Small intestine (tissue), 7 donors: ENCODE data around the gene ALPL. TPM values are rescaled to one million over a fixed set of nuclear protein-coding genes. Genes with fewer than 3 reads are reported as not detected.
A peak's percentile ranks its signal among the peaks of the same experiment; 100 is the strongest.

Experiments
- DNase-seq, 2 donors: peaks; one replicate each; pipeline versions ENCODE4 v3.0.0 to v3.0.0-alpha.2; 2013
- FAIRE-seq: peaks from 2 replicates; lab custom pipeline; 2012; peaks lifted over from hg19 to GRCh38; lab: Jason Lieb, UNC
- H3K27ac ChIP-seq, 3 donors: one replicate each; pipeline ENCODE4 v1.5.1; 2013; ENCODE audit warnings: low read length in 2 of 3, mild to moderate bottlenecking in 2 of 3, control low read depth in 1 of 3, inconsistent platforms in 1 of 3, low read depth in 1 of 3, moderate library complexity in 1 of 3
- H3K27me3 ChIP-seq, 3 donors: one replicate each; pipeline ENCODE4 v1.6.1; 2013; ENCODE audit warnings: low read length in 3 of 3, inconsistent platforms in 1 of 3; ENCODE audit not compliant: control insufficient read depth in 3 of 3, insufficient read depth in 3 of 3
- H3K36me3 ChIP-seq, 3 donors: one replicate each; pipeline ENCODE4 v1.6.1; 2013; ENCODE audit warnings: low read length in 3 of 3, inconsistent platforms in 1 of 3, low read depth in 1 of 3, mild to moderate bottlenecking in 1 of 3, moderate library complexity in 1 of 3; ENCODE audit not compliant: control insufficient read depth in 3 of 3, insufficient read depth in 2 of 3
- H3K4me1 ChIP-seq, 3 donors: one replicate each; pipeline ENCODE4 v1.6.1; 2013; ENCODE audit warnings: low read length in 2 of 3, inconsistent platforms in 1 of 3, low read depth in 1 of 3, mild to moderate bottlenecking in 1 of 3, moderate library complexity in 1 of 3; ENCODE audit not compliant: control insufficient read depth in 3 of 3, insufficient read depth in 2 of 3
- H3K4me3 ChIP-seq, 3 donors: one replicate each; pipeline ENCODE4 v1.5.1; 2013; ENCODE audit warnings: low read length in 3 of 3, control low read depth in 1 of 3, inconsistent platforms in 1 of 3, low read depth in 1 of 3, mild to moderate bottlenecking in 1 of 3, moderate library complexity in 1 of 3
- H3K9me3 ChIP-seq, 2 donors: one replicate each; pipeline ENCODE4 v1.6.1; 2013; ENCODE audit warnings: low read depth in 1 of 2, low read length in 1 of 2; ENCODE audit not compliant: control insufficient read depth in 2 of 2, insufficient read depth in 1 of 2
- WGBS, 3 donors: extraction: QIAGEN DNeasy Blood & Tissue Kit; methylation state at CpG; one replicate each; pipeline ENCODE4 v1.1.7; 2013; 5-methylcytosine and 5-hydroxymethylcytosine counted together
- polyA plus RNA-seq, 4 donors: library from polyadenylated mRNA; stranded (reverse) in 3 of 4; unstranded in 1 of 4; fragments of 200-250 nt in 3 of 4; fragments of 120-200 nt in 1 of 4; gene quantifications; one replicate each; pipeline versions ENCODE4 v1.2.1 to v1.2.3, GENCODE V29; 2013
- donor health status: healthy with polysubstance abuse.
- donor health status: control.
- donor health status: control.
- donor health status: Bipolar disorder and iron deficiency.
- donor health status: healthy.

ALPL gene
- polyA plus RNA-seq, 4 donors = 0.89 to 3.0 (median 2.0) TPM

DNA sequence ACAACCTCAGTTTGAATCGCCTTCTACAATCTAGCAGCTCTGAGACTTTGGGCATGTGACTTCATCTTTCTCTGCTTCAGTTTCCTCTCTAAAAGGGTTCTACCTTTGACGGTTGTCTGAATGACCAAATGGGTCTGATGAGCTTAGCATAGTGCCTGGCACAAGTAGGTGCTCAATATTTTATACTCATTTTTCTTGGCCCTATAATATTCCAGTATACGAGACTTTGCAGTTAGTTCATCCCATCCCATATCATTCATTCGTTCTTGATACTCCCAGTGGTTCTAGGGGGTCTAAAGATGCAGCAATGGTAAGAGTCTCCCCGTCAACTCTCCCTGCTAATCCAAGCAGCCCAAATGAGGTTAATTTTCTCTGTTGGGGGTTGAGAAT, 67.6 kb downstream of the ALPL start:
- Histone ChIP-seq H3K4me3 (no peak overlapping the region), H3K4me1 (peaks cover 0 to 6% (median 0%) of the 10 kb centered on the region in 3 donors), H3K9me3 (peaks cover 0 to 13% of the 10 kb centered on the region in 2 donors), H3K27ac (no peak overlapping the region), H3K36me3 (no peaks in the 10 kb centered on the region), H3K27me3 (peaks cover 0 to 3% (median 0%) of the 10 kb centered on the region in 3 donors)
- no peak for DNase-seq
- WGBS, 3 donors = 82 to 90% (median 90%) methylated on average over 5 of the region's 5 CpGs
- no peak for FAIRE-seq

DNA sequence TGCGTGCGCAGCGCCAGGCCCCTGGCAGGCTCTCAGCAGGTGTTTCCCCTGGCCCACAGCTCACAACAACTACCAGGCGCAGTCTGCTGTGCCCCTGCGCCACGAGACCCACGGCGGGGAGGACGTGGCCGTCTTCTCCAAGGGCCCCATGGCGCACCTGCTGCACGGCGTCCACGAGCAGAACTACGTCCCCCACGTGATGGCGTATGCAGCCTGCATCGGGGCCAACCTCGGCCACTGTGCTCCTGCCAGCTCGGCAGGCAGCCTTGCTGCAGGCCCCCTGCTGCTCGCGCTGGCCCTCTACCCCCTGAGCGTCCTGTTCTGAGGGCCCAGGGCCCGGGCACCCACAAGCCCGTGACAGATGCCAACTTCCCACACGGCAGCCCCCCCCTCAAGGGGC, 68.1 kb downstream of the ALPL start:
- Histone ChIP-seq H3K4me3 (no peak overlapping the region), H3K27ac (no peak overlapping the region), H3K36me3 (no peaks in the 10 kb centered on the region), H3K9me3 (peaks cover 0 to 8% of the 10 kb centered on the region in 2 donors), H3K27me3 (peaks cover 0 to 3% (median 0%) of the 10 kb centered on the region in 3 donors), H3K4me1 (peaks cover 0 to 6% (median 0%) of the 10 kb centered on the region in 3 donors)
- FAIRE-seq = no peak
- DNase-seq = no peak
- WGBS, 3 donors = 89 to 90% (median 89%) methylated on average over 26 of the region's 26 CpGs

DNA sequence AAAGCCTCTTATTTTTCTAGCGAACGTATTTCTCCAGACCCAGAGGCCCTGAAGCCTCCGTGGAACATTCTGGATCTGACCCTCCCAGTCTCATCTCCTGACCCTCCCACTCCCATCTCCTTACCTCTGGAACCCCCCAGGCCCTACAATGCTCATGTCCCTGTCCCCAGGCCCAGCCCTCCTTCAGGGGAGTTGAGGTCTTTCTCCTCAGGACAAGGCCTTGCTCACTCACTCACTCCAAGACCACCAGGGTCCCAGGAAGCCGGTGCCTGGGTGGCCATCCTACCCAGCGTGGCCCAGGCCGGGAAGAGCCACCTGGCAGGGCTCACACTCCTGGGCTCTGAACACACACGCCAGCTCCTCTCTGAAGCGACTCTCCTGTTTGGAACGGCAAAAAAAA, 68.7 kb downstream of the ALPL start:
- Histone ChIP-seq H3K36me3 (no peaks in the 10 kb centered on the region), H3K9me3 (peaks cover 0 to 5% of the 10 kb centered on the region in 2 donors), H3K27me3 (peaks cover 0 to 4% (median 0%) of the 10 kb centered on the region in 3 donors), H3K27ac (no peak overlapping the region), H3K4me3 (no peak overlapping the region), H3K4me1 (peaks cover 0 to 6% (median 0%) of the 10 kb centered on the region in 3 donors)
- DNase-seq (no peak), FAIRE-seq (no peak)
- 86 to 87% (median 86%) methylated on average over 9 of the region's 9 CpGs for WGBS, 3 donors

DNA sequence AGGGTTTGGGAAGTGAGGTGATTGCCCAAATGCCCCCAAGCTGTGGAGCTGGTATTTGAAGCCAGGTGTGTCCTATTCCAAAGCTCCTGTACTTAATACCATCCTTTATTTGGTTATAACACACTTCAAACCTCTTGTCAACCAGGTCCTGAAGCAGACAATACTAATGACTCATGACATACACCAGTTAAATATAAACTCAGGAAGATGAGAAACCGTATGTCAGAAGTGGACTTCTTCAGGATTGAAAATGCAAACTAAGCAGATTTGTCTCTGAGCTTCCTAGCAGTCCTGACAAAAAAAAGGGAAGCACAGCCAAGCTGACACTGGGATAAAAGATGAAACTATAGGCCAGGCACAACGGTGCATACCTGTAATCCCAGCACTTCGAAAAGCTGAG, 70.6 kb downstream of the ALPL start:
- 45 to 60% (median 56%) methylated on average over 3 of the region's 3 CpGs for WGBS, 3 donors
- Histone ChIP-seq H3K4me3 (no peak overlapping the region), H3K27ac (no peak overlapping the region), H3K9me3 (peaks cover 0 to 5% of the 10 kb centered on the region in 2 donors), H3K36me3 (no peaks in the 10 kb centered on the region), H3K4me1 (peaks cover 0 to 2% (median 0%) of the 10 kb centered on the region in 3 donors), H3K27me3 (peaks cover 0 to 5% (median 3%) of the 10 kb centered on the region in 3 donors)
- no peak for DNase-seq
- no peak for FAIRE-seq

DNA sequence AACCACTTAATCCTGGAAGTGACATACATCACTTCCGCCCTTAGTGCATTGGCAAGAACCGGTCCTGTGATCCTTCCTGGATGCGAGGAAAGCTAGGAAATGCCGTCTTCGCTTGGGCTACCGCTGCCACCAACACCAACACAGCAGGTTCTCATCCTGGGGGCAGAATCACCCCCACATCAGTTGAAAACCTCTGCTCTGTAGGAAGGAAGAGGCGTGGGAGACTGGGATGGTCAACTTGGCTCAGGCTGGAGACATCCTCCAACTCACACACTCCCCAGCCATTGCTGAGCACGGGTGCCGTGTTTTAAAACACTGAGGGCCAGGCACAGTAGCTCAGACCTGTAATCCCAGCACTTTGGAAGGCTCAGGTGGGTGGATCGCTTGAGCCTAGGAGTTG, 74.9 kb downstream of the ALPL start:
- no peak overlapping the region for H3K27ac ChIP-seq

DNA sequence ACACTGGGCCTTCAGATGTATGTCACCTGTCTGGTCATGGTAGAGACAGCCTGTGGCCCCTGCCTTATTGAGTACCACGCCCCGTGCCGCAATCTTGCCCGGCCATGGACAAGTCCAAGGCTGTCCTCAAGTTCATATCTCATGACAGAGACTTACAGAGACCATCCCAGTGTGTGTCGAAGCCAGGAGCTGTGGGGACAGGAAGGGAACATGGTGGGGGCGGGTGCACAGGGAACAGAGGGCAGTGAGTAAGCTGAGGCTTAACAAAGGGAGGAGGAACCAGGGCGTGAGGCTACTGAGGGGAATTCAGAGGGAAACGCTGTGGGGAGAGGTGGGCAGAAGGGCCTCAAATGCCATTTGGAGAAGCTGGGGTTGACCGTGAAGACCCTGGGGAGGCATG, 75.8 kb downstream of the ALPL start:
- FAIRE-seq (no peak), DNase-seq (no peak)
- peaks cover 0 to 24% (median 0%) of the 10 kb centered on the region in 3 donors for H3K4me1 ChIP-seq
- H3K9me3 ChIP-seq = peaks cover 0 to 3% of the 10 kb centered on the region in 2 donors
- no peak overlapping the region for H3K4me3 ChIP-seq
- H3K36me3 ChIP-seq = no peaks in the 10 kb centered on the region
- no peak overlapping the region for H3K27ac ChIP-seq
- H3K27me3 ChIP-seq = peaks cover 0 to 5% (median 3%) of the 10 kb centered on the region in 3 donors
- 36 to 66% (median 54%) methylated on average over 9 of the region's 9 CpGs for WGBS, 3 donors

More for the DNA sequence above, 74.9 kb downstream of the ALPL start:
- Histone ChIP-seq H3K36me3 (no peaks in the 10 kb centered on the region), H3K27me3 (peaks cover 0 to 5% (median 3%) of the 10 kb centered on the region in 3 donors), H3K4me3 (no peak overlapping the region), H3K9me3 (peaks cover 0 to 5% of the 10 kb centered on the region in 2 donors), H3K4me1 (peaks cover 0 to 24% (median 0%) of the 10 kb centered on the region in 3 donors)
- FAIRE-seq (no peak), DNase-seq (no peak)
- 64 to 70% (median 69%) methylated on average over 10 of the region's 10 CpGs for WGBS, 3 donors

DNA sequence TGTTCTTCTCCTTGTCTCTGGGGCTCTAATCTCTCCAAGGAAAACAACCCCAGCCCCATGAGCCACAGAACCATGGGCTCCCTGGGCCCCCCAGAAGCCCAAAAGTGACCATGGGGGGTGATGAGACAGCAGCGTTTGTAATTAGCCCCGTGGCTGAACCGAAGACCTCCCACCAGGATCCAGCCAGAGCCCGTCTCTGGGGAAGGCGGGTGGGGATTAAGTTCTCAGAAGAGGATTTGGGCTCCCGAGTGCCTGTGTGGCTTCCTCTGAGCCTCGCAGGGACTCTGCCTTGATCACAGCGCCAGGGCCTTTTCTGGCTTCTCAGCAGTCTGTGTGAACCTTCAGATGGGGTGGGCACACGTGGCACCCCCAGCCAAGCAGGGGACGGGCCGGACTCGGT, 77.0 kb downstream of the ALPL start:
- DNase-seq (no peak), FAIRE-seq (no peak)
- H3K4me3 ChIP-seq = no peak overlapping the region
- no peak overlapping the region for H3K27ac ChIP-seq
- no peaks in the 10 kb centered on the region for H3K9me3 ChIP-seq
- peaks cover 0 to 29% (median 0%) of the 10 kb centered on the region in 3 donors for H3K4me1 ChIP-seq
- H3K36me3 ChIP-seq = no peaks in the 10 kb centered on the region
- WGBS, 3 donors = 53 to 56% (median 54%) methylated on average over 11 to 12 of the region's 12 CpGs
- peaks cover 0 to 5% (median 3%) of the 10 kb centered on the region in 3 donors for H3K27me3 ChIP-seq

DNA sequence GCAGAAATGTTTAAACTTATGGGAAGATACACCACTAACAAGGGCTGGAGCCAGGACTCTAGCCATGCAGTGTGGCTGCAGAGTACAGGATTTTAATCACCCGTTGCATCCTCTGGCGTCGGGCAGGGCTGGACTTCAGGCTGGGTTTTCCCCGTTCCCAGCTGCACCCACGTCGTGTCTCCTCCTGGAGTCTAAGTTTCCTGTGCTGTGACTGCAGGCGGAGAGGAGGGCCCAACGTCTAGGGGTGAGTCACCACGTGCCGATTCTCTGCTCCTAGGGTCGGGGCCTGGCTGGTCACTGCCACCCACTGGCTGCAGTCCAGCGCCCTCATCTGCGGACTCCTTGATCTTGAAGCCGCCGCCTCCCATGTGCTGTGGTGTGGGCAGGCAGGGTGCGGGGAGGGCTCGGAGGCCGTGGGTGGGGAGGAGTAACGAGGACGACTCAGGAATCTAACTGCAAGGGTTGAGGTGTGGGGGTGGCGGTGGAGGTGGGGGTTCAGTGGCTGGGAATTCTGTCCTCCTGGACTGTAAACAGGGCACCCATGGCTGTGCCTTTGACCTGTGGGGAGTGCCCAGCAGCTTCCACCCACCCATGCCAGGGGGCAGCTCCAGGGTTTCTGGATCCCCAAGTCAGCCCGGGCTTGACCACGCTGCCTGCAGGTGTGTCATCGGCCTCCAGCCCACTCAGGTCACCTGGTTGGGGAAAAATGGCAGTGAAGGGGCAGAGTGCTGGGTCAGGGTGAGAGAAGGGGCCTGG, 77.8 kb downstream of the ALPL start:
- no peak overlapping the region for H3K27ac ChIP-seq
- peak; percentile 50 to 62 for DNase-seq
- H3K9me3 ChIP-seq = no peaks in the 10 kb centered on the region
- FAIRE-seq = no peak
- peaks cover 0 to 29% (median 0%) of the 10 kb centered on the region in 3 donors for H3K4me1 ChIP-seq
- no peaks in the 10 kb centered on the region for H3K36me3 ChIP-seq
- H3K4me3 ChIP-seq = no peak overlapping the region
- H3K27me3 ChIP-seq = peaks cover 0 to 5% (median 3%) of the 10 kb centered on the region in 3 donors
- WGBS, 3 donors = 12 to 33% (median 23%) methylated on average over 24 of the region's 24 CpGs
